HEK293 (cell line): ENCODE measurements around the gene MAP3K15.

Experiments used
- SALL2 ChIP-seq: fragments of 450-650 bp; formaldehyde crosslinking; IDR thresholded peaks from 2 replicates; pipeline ENCODE4 v1.5.0; 2017; ENCODE audit warnings: missing biosample characterization, mild to moderate bottlenecking, missing genetic modification characterization, borderline replicate concordance
- YY1 ChIP-seq: fragments of 450-650 bp; formaldehyde crosslinking; IDR thresholded peaks from 2 replicates; pipeline ENCODE4 v1.5.1; 2018; ENCODE audit warnings: missing biosample characterization, missing genetic modification characterization
- ZBTB7A ChIP-seq: fragments of 450-650 bp; formaldehyde crosslinking; IDR thresholded peaks from 2 replicates; pipeline ENCODE4 v1.5.1; 2016; ENCODE audit warnings: low read depth, missing biosample characterization, missing genetic modification characterization
- ZBTB8A ChIP-seq: fragments of 450-650 bp; formaldehyde crosslinking; IDR thresholded peaks from 2 replicates; pipeline ENCODE4 v1.5.1; 2016; ENCODE audit warnings: missing biosample characterization, missing genetic modification characterization
- ZNF280D ChIP-seq: fragments of 450-650 bp; formaldehyde crosslinking; IDR thresholded peaks from 2 replicates; pipeline ENCODE4 v1.5.1; 2016; ENCODE audit warnings: missing biosample characterization, missing genetic modification characterization
- ZNF791 ChIP-seq: fragments of 450-650 bp; formaldehyde crosslinking; IDR thresholded peaks from 2 replicates; pipeline ENCODE4 v1.5.1; 2016; ENCODE audit warnings: missing biosample characterization, missing genetic modification characterization

- TF ChIP-seq ZBTB7A (tag by site-specific recombination), result no peak
- TF ChIP-seq YY1 (tag by site-specific recombination), result no peak
- no peak for TF ChIP-seq SALL2 (tag by site-specific recombination)
- no peak for TF ChIP-seq ZNF280D (tag by site-specific recombination)
- TF ChIP-seq ZNF791 (tag by site-specific recombination), result no peak
- no peak for TF ChIP-seq ZBTB8A (tag by site-specific recombination)
These were observed 37.5 kb upstream of the MAP3K15 start for GRCh38 chrX:19552793-19553192.
